ENCODE results near the gene GLIS1.

GLIS1 gene

GRCh38 chr1:53686965-53687267, 52.0 kb downstream of the GLIS1 start:
- H3K4me3 ChIP-seq (ENCODE audit: low read depth, low read length): no peak overlapping the region
- TF ChIP-seq CTCF (IDR thresholded peaks at IDR 0.05; ENCODE audit: low read depth, low read length, missing control alignments): no peak
- no peak for DNase-seq (ENCODE audit: low read depth)

DNA sequence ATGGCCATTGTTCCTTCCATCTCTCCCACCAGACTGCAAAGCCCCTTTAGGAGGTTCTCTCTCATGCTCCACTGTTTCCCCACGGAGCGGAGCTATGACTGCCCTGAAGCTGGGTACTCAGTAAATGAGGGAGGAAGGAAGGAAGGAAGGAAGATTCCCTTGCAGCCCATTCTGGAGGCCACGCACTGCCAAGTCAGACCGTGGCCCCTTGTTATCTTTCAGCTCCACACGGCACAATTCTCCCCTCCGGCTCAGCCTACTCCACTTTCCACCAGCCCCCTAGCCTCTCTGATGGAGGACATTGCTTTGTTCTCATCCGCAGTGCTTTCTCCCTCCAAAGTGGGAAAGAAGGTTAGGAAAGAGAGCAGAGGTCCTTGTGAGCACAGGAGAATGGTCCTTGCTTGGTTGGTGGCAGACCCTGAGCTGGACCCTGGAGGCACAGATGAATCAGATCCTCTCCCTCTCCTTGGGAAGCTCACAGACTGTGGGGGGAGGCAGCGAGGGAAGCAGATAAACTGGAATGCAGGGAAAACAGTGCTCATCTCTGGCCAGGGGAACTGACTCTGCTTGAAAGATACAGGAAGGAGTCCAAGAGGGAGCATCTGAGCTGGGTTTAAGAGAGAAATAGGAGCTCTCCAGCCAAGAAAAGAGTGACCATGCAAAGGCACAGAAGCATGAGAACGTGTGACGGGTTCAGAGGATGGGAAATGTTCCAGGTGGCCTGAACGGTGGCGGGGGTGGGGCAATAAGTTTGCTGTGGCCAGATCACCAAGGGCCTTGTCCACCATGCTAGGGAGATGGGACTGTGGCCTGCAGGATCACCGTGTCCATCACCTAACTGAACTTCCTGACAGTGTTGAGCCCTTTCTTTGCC, 52.6 kb downstream of the GLIS1 start:
- no peak for TF ChIP-seq CTCF (IDR thresholded peaks at IDR 0.05; ENCODE audit: low read depth, low read length, missing control alignments)
- DNase-seq (ENCODE audit: low read depth): no peak
- no peak overlapping the region for H3K4me3 ChIP-seq (ENCODE audit: low read depth, low read length)

DNA sequence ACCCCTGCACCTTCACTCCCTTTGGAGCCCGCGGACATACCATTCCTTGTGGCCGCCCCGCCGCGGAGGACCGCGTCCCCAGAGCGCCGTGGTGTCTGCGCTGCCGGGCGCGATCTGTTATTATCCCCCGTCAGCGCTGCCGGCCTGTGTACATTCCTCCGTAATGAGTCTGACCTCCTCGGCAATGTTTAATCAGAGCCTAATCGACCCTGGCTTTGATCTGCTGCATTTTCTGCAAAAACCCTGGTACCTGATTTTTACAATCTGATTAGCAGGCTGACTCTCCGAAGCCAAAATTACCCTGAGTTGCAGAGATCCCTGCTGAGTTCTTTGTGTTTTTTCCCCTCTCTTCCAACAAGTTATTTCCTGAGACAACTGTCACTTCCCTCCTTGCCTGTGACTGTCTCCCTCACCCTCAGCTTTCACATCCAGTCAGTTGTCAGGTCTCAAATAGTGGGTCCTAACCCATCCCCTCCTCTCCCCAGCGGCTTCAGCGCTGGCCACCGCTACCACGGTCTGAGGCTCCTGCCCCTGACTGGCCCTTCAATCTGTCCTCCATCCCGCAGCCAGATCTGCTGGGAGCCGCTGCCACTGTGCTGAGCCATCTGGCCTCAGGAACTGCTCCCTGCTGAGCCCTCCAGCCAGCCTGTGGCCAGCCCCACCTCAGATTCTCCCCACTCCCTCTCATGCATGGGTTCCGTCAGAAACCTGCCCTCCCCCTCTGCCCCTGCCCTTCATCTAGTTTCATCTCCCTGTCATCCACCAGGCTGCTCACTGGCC, 53.5 kb downstream of the GLIS1 start:
- H3K4me3 ChIP-seq (ENCODE audit: low read depth, low read length): no peak overlapping the region
- no peak for DNase-seq (ENCODE audit: low read depth)
- TF ChIP-seq CTCF (IDR thresholded peaks at IDR 0.05; ENCODE audit: low read depth, low read length, missing control alignments): no peak

DNA sequence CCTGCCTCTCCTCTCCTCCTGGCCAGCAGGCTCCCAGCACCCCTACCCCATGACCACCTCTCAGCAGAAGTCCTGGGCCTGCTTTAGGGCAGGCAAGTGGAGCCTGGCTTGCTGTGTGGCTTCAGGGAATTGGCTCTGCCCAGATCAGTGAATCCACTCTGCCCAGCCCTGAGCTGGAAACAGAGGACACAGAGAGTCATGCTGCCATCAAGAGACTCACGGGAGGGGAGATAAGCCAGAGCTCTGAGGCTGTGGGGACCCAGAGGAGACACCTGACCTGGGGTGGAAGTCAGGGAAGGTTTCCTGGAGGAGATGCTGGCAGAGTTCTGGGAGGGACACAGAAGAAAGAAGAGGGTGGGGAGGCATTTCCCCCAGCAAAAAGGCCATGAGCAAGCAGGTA, 54.2 kb downstream of the GLIS1 start:
- no peak for TF ChIP-seq CTCF (IDR thresholded peaks at IDR 0.05; ENCODE audit: low read depth, low read length, missing control alignments)
- no peak for DNase-seq (ENCODE audit: low read depth)
- no peak overlapping the region for H3K4me3 ChIP-seq (ENCODE audit: low read depth, low read length)

GRCh38 chr1:53683986-53684740, 54.8 kb downstream of the GLIS1 start:
- no peak overlapping the region for H3K4me3 ChIP-seq (ENCODE audit: low read depth, low read length)
- TF ChIP-seq CTCF (IDR thresholded peaks at IDR 0.05; ENCODE audit: low read depth, low read length, missing control alignments): no peak
- no peak for DNase-seq (ENCODE audit: low read depth)

DNA sequence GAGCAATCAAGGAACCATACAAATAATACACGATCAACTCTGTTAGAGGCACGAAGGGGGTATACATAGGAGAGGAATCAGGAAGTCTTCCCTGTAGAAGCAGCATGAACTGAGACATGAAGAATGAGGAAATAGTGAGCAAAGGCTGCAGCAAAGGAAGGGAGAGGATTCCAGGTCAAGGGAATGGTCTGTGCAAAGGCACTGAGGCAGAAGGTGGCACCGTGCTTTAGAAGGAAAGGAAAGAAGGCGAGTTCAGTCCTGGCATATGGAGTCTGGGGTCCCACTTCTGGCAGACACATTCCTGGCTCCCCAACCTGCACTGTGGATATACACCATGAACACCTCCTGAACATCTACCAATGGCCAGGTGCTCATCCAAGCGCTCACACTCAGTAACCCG, 56.1 kb downstream of the GLIS1 start:
- no peak for DNase-seq (ENCODE audit: low read depth)
- no peak for TF ChIP-seq CTCF (IDR thresholded peaks at IDR 0.05; ENCODE audit: low read depth, low read length, missing control alignments)
- no peak overlapping the region for H3K4me3 ChIP-seq (ENCODE audit: low read depth, low read length)
